LNCaP clone FGC (cell line): Measurements from ENCODE around the gene TRPM3.

Experiments used
- DNase-seq: peaks from one replicate; pipeline ENCODE4 v3.0.0-alpha.2; 2011; ENCODE audit warnings: low read depth
- H3K4me3 ChIP-seq: 2 replicates; pipeline ENCODE4 v1.5.1; 2011; ENCODE audit warnings: mild to moderate bottlenecking, low read depth, low read length, control low read depth
- CTCF ChIP-seq: IDR thresholded peaks from 2 replicates; pipeline ENCODE4 v1.5.1; 2012; ENCODE audit warnings: mild to moderate bottlenecking; ENCODE audit not compliant: control insufficient read depth, insufficient read depth; ENCODE audit errors: extremely low read depth

The TRPM3 gene

GRCh38 chr9:71121275-71122021 lies at the start of gene TRPM3:
Gene TRPM3, minus strand, starts transcription at chr9:71121621. Its CDS starts 267 bp downstream, at chr9:71121354.
- no peak for TF ChIP-seq CTCF
- H3K4me3 ChIP-seq, result no peak within 1 kb of the TSS
- DNase-seq, result no peak

GRCh38 chr9:71168418-71168817 lies 47.0 kb upstream of the TRPM3 start:
- TF ChIP-seq CTCF, result no peak
- DNase-seq, result no peak

GRCh38 chr9:71162126-71162525 lies 40.7 kb upstream of the TRPM3 start:
- DNase-seq, result no peak
- no peak overlapping the region for H3K4me3 ChIP-seq
- TF ChIP-seq CTCF, result no peak

More at GRCh38 chr9:71168418-71168817, 47.0 kb upstream of the TRPM3 start:
- no peak overlapping the region for H3K4me3 ChIP-seq

- no peak for DNase-seq
- no peak for TF ChIP-seq CTCF
- H3K4me3 ChIP-seq, result no peak overlapping the region
Measured at GRCh38 chr9:71157731-71158130, 36.3 kb upstream of the TRPM3 start.

GRCh38 chr9:71147368-71147767 lies 25.9 kb upstream of the TRPM3 start:
- DNase-seq, result no peak
- TF ChIP-seq CTCF, result no peak
- H3K4me3 ChIP-seq, result no peak overlapping the region

GRCh38 chr9:71146511-71146910 lies 25.1 kb upstream of the TRPM3 start:
- H3K4me3 ChIP-seq, result no peak overlapping the region
- no peak for TF ChIP-seq CTCF

GRCh38 chr9:71145179-71145578 lies 23.8 kb upstream of the TRPM3 start:
- no peak overlapping the region for H3K4me3 ChIP-seq
- TF ChIP-seq CTCF, result no peak
- DNase-seq, result no peak

More at GRCh38 chr9:71146511-71146910, 25.1 kb upstream of the TRPM3 start:
- no peak for DNase-seq
